Peyer's patch (tissue), 4 donors: ENCODE data around the gene OOEP.

ENCODE experiments used
- CTCF ChIP-seq, 6 experiments: fragments of 450-650 bp in 4 of 6; fragments of 200-600 bp in 2 of 6; sonication (generic) in 1 of 6; IDR thresholded peaks; one replicate each; pipeline ENCODE4 v1.5.1; 2017 to 2019; ENCODE audit warnings: antibody characterized with exemption in 6 of 6, mild to moderate bottlenecking in 3 of 6, moderate library complexity in 1 of 6
- POLR2A ChIP-seq, 2 donors: fragments of 450-650 bp; IDR thresholded peaks; one replicate each; pipeline ENCODE4 v1.5.1; 2017; ENCODE audit warnings: antibody characterized with exemption in 2 of 2, mild to moderate bottlenecking in 2 of 2, moderate library complexity in 2 of 2

- TF ChIP-seq CTCF (IDR thresholded peaks at IDR 0.05) (no peak), POLR2A (IDR thresholded peaks at IDR 0.05) (no peak)
Observed at GRCh38 chr6:73393278-73393677, 23.6 kb upstream of the OOEP start.
